ENCODE data around the gene GPR157.

GPR157 gene

DNA sequence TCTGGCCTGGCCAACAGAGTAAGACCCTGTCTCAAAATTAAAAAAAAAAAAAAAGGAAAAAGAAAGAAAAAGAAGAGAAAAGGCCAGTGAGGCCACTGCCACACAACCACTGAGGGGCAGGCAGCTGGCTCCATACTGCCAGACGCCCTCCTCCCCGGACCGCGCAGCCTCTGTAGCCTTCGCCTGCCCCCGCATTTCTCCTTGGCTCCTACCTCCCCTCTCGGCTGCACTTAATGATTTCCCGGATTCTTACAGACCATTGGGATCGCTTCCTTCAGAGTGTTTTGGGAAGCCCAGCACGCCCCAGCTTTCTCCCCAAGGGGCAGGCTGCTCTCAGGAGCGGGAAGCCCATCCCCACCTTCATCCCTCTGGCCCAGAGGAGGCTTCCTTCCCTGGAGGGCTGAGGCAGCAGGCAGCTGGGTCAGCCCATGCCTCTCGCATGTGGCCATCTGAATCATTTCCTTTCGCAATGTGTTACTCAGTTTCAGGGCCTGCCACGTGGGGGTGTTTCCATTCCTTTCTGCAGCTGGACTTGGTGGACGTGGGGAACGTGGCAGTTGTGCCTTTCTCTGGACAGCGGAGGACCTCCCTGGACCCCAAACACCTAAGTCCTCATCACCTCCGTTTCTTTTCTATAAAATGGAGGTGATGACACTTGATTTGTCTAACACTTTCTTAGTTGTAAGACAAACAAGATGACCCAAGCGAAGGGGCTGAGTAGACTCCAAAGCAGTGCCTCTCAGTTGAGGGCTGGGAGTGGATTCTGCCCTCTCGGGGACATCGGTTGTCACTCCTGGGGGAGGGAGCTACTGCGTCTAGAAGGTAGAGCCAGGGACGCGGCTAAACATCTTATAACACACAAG lies 61.7 kb downstream of the GPR157 start:
- no peak for DNase-seq (ENCODE audit: low read depth in 1 of 2, low spot score in 1 of 2)

DNA sequence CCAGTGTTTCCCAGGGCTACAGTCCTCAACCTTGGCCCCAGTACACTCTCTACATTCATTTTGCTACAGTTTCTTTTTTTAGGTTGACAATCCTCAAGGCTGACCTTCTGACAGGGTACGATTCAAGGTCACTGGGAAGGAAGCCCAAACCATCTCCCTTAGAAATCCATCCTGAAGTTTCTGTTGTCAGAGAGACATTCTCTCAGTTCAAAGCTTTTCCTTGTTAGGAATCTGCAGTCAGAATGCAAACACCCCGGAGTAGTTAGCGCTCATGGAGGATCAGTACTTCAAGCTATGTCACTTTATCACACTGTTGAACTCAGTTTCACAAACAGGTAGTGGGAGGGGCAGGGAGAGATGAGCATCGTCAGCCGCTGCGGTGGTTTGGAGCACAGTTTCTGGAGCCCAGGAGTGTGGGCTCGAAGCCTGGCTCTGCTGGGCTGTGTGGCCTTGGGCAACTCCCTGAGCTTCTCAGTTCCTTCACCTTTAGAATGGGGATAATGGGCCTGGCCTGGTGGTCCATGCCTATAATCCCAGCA lies 63.6 kb downstream of the GPR157 start:
- DNase-seq (ENCODE audit: low read depth in 1 of 2, low spot score in 1 of 2), result no peak

DNA sequence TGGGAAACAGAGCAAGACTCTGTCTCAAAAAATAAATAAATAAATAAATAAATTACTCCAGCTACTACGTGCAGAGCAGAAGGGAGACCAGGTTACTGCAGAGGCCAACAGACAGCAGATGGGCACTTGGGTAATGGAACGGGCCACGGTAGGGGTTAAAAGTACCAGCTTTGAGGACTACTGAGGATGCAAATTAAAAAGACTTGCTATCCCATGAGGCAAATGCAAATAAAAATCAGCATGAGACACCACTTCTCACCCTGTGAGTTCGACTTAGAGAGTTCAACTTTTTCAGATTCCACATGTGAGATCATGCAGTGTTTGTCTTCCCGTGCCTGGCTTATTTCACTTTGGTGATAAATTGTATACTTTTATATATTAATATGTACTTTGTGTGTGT lies 66.1 kb downstream of the GPR157 start:
- no peak for DNase-seq (ENCODE audit: low read depth in 1 of 2, low spot score in 1 of 2)

DNA sequence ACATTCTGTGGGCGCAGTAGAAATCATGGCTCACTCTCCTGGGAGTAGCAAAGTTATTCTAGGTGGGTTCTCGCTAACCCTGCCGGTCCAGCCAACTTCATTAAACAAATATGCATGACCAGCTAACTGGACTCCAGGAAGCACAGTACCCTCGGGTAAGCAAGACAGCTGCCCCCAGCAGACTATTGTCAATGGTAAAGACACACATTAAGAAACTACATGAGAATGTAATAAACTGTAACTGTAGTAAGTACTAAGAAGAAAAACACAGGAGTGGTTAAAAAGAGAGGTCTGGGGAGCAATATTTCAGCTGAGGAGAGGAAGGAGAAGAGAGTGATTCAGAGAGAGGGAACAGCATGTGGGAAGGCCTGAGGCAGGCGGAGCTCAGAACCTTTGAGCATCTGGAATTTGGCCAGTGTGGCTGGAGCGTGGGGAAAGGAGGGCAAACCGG lies 66.9 kb downstream of the GPR157 start:
- DNase-seq (ENCODE audit: low read depth in 1 of 2, low spot score in 1 of 2), result no peak

DNA sequence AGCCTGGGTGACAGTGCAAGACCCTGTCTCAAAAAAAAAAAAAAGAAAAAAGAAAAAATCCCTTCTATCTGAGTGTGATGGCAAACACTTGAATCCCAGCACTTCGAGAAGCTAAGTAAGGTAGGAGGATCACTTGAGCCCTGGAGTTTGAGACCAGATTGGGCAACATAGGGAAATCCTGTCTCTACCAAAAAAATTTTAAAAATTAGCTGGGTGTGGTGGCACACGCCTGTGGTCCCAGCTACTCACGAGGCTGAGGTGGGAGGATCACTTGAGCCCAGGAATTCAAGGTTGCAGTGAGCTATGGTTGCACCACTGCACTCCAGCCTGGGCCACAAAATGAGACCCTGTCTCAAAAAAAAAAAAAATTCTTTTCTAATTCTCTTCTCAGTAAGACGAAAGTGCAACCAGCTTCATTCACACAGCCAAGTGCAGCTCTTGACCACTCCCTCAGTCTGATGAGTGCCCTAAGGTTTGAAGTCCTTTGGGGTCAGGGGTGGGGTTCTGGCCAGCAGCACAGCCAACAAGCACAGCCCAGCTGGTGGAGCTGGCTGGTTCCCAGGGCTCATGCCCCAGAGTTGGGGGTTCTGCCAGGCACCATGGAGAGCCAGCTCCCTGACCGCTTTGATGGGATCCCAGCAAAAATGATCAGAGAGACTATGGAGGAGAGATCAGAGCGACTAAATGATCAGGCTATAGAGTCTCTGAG lies 67.5 kb downstream of the GPR157 start:
- no peak for DNase-seq (ENCODE audit: low read depth in 1 of 2, low spot score in 1 of 2)

DNA sequence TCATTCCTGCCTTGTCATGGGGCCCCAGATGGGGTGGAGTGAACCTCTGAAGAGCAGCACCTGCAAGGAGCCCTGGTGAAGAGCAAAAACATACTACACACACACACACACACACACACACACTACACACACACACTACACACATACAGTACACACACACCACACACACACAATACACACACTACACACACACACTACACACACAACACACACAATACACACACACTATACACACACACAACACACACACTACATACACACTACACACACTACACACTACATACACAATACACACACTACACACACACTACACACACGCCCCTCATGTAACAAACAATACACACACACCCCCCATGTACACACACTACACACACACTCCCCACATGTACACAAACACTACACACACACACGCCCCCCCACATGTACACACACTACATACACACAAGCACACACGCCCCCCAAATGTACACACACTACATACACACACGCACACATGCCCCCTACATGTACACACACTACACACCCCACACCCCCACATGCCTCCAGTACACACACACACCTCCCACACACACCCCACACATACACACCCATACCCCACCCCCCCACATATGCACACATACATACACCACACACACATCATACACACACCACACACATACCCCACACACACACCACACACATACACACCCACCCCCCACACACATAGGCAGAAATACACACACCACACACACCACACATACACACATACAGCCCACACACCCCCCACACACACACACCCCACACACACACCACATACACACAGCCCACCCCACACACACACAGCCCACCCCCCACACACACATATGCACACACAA lies 68.8 kb downstream of the GPR157 start:
- no peak for DNase-seq (ENCODE audit: low read depth in 1 of 2, low spot score in 1 of 2)

DNA sequence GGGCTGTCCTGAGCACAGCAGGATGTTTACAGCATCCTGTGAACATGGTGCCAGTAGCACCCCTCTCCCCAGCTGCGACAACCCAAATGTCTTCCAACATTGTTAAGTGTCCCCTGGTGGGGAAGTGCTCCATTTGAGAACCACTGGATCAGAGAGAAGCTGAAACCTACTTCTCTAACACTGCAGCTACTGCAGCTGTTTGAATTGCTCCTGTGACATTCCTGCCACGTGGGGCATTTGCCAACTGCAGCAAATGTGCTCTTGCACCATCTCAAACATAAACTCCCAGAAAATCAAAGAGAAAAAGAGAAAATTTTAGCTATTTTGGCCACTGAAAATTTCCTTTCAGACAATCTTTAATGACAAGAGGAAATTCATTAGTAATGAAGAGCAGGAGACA lies 70.4 kb downstream of the GPR157 start:
- no peak for DNase-seq (ENCODE audit: low read depth in 1 of 2, low spot score in 1 of 2)

DNA sequence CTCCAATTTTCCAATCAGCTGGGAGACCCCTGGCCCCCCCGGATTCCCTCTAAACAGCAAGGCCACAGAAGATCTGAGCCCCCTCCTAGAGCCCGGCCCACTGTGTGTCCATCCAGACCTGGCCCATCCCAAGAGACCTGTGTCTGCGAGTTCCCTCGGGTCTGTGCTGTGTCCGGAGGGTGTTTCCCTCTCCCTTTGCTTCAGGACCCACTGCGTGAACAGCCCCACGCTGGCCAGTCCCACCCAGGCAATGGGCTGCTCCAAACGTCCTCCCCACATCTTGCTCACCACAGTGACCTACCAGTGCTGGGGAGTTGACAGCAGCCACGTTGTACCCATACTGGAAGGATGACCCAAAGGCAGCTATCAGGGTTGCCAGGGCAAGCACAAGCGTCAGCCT lies 71.1 kb downstream of the GPR157 start:
- no peak for DNase-seq (ENCODE audit: low read depth in 1 of 2, low spot score in 1 of 2)

DNA sequence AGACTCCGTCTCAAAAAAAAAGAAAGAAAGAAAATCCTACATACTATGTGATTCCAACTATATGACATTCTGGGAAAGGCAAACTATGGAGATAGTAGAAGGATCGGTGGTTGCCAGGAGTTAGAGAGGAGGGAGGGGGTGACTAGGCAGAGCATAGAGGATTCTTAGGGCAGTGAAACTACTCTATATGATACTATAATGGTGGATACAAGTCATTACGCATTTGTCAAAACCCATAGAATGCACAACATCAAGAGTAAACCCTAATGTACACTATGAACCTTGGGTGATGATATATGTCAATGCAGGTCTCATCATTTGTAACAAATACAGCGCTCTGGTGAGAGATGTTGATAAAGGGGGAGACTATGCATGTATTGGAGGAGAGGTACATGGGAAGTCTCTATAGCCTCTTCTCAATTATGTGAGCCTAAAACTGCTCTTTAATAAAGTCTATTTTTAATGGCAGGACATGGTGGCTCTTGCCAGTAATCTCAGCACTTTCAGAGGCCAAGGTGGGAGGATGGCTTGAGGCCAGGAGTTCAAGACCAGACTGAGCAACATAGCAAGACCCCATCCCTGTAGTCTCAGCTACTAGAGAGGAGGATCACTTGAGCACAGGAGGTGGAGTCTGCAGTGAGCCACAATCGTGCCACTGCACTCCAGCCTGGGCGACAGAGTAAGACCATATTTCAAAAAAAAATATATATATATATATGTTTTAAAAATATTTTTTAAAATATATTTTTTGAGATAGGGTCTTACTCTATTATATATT lies 76.4 kb downstream of the GPR157 start:
- DNase-seq (ENCODE audit: low read depth in 1 of 2, low spot score in 1 of 2), result no peak

DNA sequence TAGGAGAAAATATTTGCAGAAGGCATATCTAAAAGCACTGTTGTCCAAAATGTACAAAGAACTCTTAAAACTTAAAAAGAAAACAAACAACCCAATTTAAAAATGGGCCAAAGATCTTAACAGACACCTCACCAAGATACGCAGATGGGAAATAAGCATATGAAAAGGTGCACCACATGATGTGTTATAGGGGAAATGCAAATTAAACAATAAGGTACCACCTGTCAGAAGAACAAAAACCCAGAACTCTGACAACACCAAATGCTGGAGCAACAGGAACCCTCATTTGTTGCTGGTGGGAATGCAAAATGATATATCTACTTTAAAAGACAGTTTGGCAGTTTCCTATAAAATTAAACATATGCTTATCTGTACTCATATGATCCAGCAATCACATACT lies 77.5 kb downstream of the GPR157 start:
- DNase-seq (ENCODE audit: low read depth in 1 of 2, low spot score in 1 of 2), result no peak

DNA sequence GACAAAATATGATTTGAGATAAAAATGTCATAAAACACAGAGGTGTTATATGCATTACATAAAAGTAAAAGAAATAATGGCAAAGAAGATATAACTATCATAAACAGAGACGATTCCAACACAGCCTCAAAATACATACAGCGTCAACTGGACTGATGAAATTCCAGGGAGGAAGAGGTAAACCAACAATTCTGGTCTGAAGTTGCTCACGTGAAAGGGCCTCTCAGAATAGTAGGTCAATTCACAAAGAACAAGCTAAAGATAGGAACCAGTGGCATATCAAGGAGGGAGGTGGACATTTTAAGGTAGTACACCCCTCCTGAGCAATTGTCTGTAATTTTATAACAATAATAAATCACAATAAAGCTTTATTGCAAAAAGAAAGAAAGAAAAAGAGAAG lies 78.1 kb downstream of the GPR157 start:
- DNase-seq (ENCODE audit: low read depth in 1 of 2, low spot score in 1 of 2), result no peak
